ENCODE results near the gene TSSK6.

DNA sequence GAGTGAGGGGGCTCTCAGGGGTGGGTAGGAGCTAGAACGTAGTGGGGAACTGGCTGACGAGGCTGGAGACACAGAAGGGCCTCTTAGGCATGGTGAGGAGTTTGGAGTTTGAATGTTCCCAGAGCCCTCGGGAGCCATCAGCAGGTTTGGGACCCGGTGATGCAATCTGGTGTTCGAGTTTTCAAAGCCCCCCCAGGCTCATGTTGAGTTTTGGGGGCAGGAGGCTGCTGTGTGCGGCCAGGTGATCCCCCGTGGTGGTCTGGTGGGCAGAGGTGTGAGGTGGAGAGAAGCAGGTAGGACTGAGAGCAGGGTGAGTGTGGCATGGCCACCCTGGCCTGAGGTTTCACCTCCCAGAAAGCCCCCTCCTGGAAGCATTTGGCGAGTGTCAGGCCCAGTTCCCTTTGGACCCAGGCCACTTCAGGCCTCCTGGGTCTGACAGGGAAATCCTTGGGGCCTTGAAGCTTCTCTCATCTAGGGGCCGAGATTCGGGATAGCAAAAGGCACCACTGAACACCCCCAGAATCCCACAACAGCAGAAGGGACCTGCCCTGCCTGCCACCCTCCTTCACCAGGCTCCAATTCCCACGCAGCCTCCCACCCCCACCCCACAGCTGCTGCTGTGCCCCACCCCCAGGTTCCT lies 14.6 kb upstream of the TSSK6 start:
- TF ChIP-seq, protein P1, sequence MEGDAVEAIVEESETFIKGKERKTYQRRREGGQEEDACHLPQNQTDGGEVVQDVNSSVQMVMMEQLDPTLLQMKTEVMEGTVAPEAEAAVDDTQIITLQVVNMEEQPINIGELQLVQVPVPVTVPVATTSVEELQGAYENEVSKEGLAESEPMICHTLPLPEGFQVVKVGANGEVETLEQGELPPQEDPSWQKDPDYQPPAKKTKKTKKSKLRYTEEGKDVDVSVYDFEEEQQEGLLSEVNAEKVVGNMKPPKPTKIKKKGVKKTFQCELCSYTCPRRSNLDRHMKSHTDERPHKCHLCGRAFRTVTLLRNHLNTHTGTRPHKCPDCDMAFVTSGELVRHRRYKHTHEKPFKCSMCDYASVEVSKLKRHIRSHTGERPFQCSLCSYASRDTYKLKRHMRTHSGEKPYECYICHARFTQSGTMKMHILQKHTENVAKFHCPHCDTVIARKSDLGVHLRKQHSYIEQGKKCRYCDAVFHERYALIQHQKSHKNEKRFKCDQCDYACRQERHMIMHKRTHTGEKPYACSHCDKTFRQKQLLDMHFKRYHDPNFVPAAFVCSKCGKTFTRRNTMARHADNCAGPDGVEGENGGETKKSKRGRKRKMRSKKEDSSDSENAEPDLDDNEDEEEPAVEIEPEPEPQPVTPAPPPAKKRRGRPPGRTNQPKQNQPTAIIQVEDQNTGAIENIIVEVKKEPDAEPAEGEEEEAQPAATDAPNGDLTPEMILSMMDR (IDR thresholded peaks at IDR 0.05) = no peak
- TF ChIP-seq POLR2AphosphoS5 (IDR thresholded peaks at IDR 0.05) (no peak), POLR2A (IDR thresholded peaks at IDR 0.05) (no peak)
